Keratinocyte (primary cell): ENCODE data around the gene SMO. TPM values are rescaled to one million over a fixed set of nuclear protein-coding genes. Genes with fewer than 3 reads are reported as not detected.

ENCODE experiments used
- DNase-seq: peaks from one replicate; pipeline ENCODE4 v3.0.0-alpha.2; 2011; ENCODE audit warnings: low read depth, missing footprints, low spot score
- FAIRE-seq: peaks from 2 replicates; lab custom pipeline; 2011; peaks lifted over from hg19 to GRCh38; lab: Jason Lieb, UNC
- H2AFZ ChIP-seq: 2 replicates; pipeline ENCODE4 v1.6.0; 2012; ENCODE audit warnings: low read length, control low read depth, inconsistent platforms; ENCODE audit not compliant: control insufficient read depth
- H3K27ac ChIP-seq: 2 replicates; pipeline ENCODE4 v1.5.1; 2011; ENCODE audit warnings: low read length; ENCODE audit not compliant: control insufficient read depth, insufficient read depth
- H3K27me3 ChIP-seq: 3 replicates; pipeline ENCODE4 v1.6.0; 2011; ENCODE audit warnings: low read length; ENCODE audit not compliant: control insufficient read depth, insufficient read depth; ENCODE audit errors: extremely low read depth
- H3K36me3 ChIP-seq, 2 experiments: 2 replicates in 1 of 2; 3 replicates in 1 of 2; pipeline ENCODE4 v1.5.1; 2011; ENCODE audit warnings: low read length in 2 of 2, mild to moderate bottlenecking in 1 of 2; ENCODE audit not compliant: control insufficient read depth in 2 of 2, insufficient read depth in 2 of 2; ENCODE audit errors: extremely low read depth in 1 of 2
- H3K4me1 ChIP-seq: 3 replicates; pipeline ENCODE4 v1.5.1; 2011; ENCODE audit warnings: low read length; ENCODE audit not compliant: control insufficient read depth, insufficient read depth; ENCODE audit errors: extremely low read depth
- H3K4me2 ChIP-seq: 3 replicates; pipeline ENCODE4 v1.6.0; 2011; ENCODE audit warnings: low read depth, low read length; ENCODE audit not compliant: control insufficient read depth, insufficient read depth; ENCODE audit errors: extremely low read depth
- H3K4me3 ChIP-seq, 3 experiments: fragments of 200-600 bp in 1 of 3; sonication (generic) in 1 of 3; 2 replicates in 2 of 3; 3 replicates in 1 of 3; pipeline ENCODE4 v1.5.1; 2011 to 2016; ENCODE audit warnings: low read length in 3 of 3, mild to moderate bottlenecking in 3 of 3, control low read depth in 2 of 3, inconsistent platforms in 1 of 3, low read depth in 1 of 3, mixed read lengths in 1 of 3, mixed run types in 1 of 3, moderate library complexity in 1 of 3; ENCODE audit not compliant: control insufficient read depth in 2 of 3, insufficient read depth in 2 of 3; ENCODE audit errors: extremely low read depth in 1 of 3
- H3K79me2 ChIP-seq: 2 replicates; pipeline ENCODE4 v1.6.0; 2012; ENCODE audit warnings: low read length; ENCODE audit not compliant: control insufficient read depth, insufficient read depth
- H3K9ac ChIP-seq: 3 replicates; pipeline ENCODE4 v1.6.0; 2011; ENCODE audit warnings: low read length; ENCODE audit not compliant: control insufficient read depth, insufficient read depth; ENCODE audit errors: extremely low read depth
- H3K9me1 ChIP-seq: 3 replicates; pipeline ENCODE4 v1.6.0; 2011; ENCODE audit warnings: low read length; ENCODE audit not compliant: control insufficient read depth, insufficient read depth; ENCODE audit errors: extremely low read depth
- H3K9me3 ChIP-seq: 2 replicates; pipeline ENCODE4 v1.5.1; 2012; ENCODE audit warnings: low read depth, low read length; ENCODE audit not compliant: control insufficient read depth
- H4K20me1 ChIP-seq: 3 replicates; pipeline ENCODE4 v1.6.0; 2011; ENCODE audit warnings: low read length; ENCODE audit not compliant: control insufficient read depth, insufficient read depth; ENCODE audit errors: extremely low read depth
- CTCF ChIP-seq, 3 experiments: IDR thresholded peaks in 1 of 3; conservative IDR thresholded peaks in 1 of 3; optimal IDR thresholded peaks in 1 of 3; 2 replicates in 2 of 3; 3 replicates in 1 of 3; pipeline versions ENCODE3 to v1.5.1; 2011; ENCODE audit warnings: low read length in 3 of 3, mild to moderate bottlenecking in 3 of 3, moderate library complexity in 2 of 3, control low read depth in 1 of 3, inconsistent platforms in 1 of 3; ENCODE audit not compliant: insufficient read depth in 2 of 3; ENCODE audit errors: extremely low read depth in 1 of 3
- EZH2 ChIP-seq: IDR thresholded peaks from one replicate; pipeline ENCODE4 v1.6.1; 2012; ENCODE audit warnings: inconsistent platforms, mild to moderate bottlenecking, low read length, moderate library complexity
- dilution Hi-C: fragments of 300-500 bp; cut with MboI; formaldehyde crosslinking; loops from one replicate; pipeline ENCODE4 v1.7.0; 2020; ENCODE audit warnings: low sequenced_read_pairs; ENCODE audit not compliant: extremely low pct_ligation_motif_present
- polyA plus RNA-seq, 5 experiments: library from polyadenylated mRNA; depleted of rRNA in 3 of 5; stranded (reverse) in 3 of 5; stranded (forward) in 1 of 5; unstranded in 1 of 5; fragments of >200 nt; gene quantifications; 1 replicate in 1 of 5; 2 replicates in 3 of 5; 3 replicates in 1 of 5; pipeline versions ENCODE4 v1.2.1 to v1.2.3, GENCODE V29; 2011 to 2012; ENCODE audit warnings: missing spikeins in 2 of 5, low read depth in 1 of 5, low replicate concordance in 1 of 5

SMO gene
- polyA plus RNA-seq, 1 donor (not counting 4 experiments of a cell fraction or from before 2014, with no cell fraction given) = 3.9 TPM

- Histone ChIP-seq H3K36me3 (no peaks in the 10 kb centered on the region), H3K9me1 (no peaks in the 10 kb centered on the region), H3K9me3 (no peaks in the 10 kb centered on the region), H3K4me2 (peak overlapping the region; percentile 46), H3K4me3 (peak overlapping the region in 1 of 3 experiments; percentile 39), H3K4me1 (peaks cover 11% of the 10 kb centered on the region), H3K9ac (peak overlapping the region; percentile 6), H2AFZ (peak overlapping the region; percentile 50), H3K27me3 (no peaks in the 10 kb centered on the region), H3K79me2 (no peaks in the 10 kb centered on the region), H3K27ac (no peak overlapping the region), H4K20me1 (no peaks in the 10 kb centered on the region)
- dilution Hi-C loops = no loop called here
- no peak for DNase-seq
- FAIRE-seq = no peak
- TF ChIP-seq CTCF (optimal IDR thresholded peaks at IDR 0.05 in 1 of 3, IDR thresholded peaks at IDR 0.05 in 1 of 3, conservative IDR thresholded peaks at IDR 0.05 in 1 of 3; ENCODE audit: extremely low read depth in 1 of 3, insufficient read depth in 2 of 3, low read length in 3 of 3) = no peak
- TF ChIP-seq EZH2 = no peak
Measured at GRCh38 chr7:129169171-129169671, 19.2 kb upstream of the SMO start.

GRCh38 chr7:129169686-129170440 lies 18.6 kb upstream of the SMO start:
- dilution Hi-C loops = no loop called here
- no peaks in the 10 kb centered on the region for H3K79me2 ChIP-seq
- no peak overlapping the region for H2AFZ ChIP-seq
- peak overlapping the region; percentile 46 for H3K4me2 ChIP-seq
- DNase-seq (no peak), FAIRE-seq (no peak)
- peaks cover 11% of the 10 kb centered on the region for H3K4me1 ChIP-seq
- H3K4me3 ChIP-seq = no peak overlapping the region
- no peak overlapping the region for H3K27ac ChIP-seq
- no peaks in the 10 kb centered on the region for H3K27me3 ChIP-seq
- H3K9me3 ChIP-seq = no peaks in the 10 kb centered on the region
- H3K36me3 ChIP-seq = no peaks in the 10 kb centered on the region
- H3K9me1 ChIP-seq = no peaks in the 10 kb centered on the region
- no peak for TF ChIP-seq EZH2
- no peak for TF ChIP-seq CTCF (optimal IDR thresholded peaks at IDR 0.05 in 1 of 3, IDR thresholded peaks at IDR 0.05 in 1 of 3, conservative IDR thresholded peaks at IDR 0.05 in 1 of 3; ENCODE audit: extremely low read depth in 1 of 3, insufficient read depth in 2 of 3, low read length in 3 of 3)
- no peak overlapping the region for H3K9ac ChIP-seq
- H4K20me1 ChIP-seq = no peaks in the 10 kb centered on the region
